Endometrial microvascular endothelial cells (primary cell): Measurements from ENCODE around the gene GCSAM. TPM values are rescaled to one million over a fixed set of nuclear protein-coding genes. Genes with fewer than 3 reads are reported as not detected.
"Not testable (repeated sequence)": the region's sequence is repeated elsewhere in the genome, so short reads cannot be mapped to it uniquely, and the experiment has no call there.

Experiments used
- in situ Hi-C: cut with HindIII; loops from 2 replicates; pipeline ENCODE4 v1.10.0; 2017; ENCODE audit warnings: low sequenced_read_pairs, low pct_unique_long_range_greater_than_20kb; ENCODE audit errors: inconsistent ontology term
- total RNA-seq: library from RNA; depleted of rRNA; stranded (reverse); fragments of >200 nt; gene quantifications from one replicate; pipeline ENCODE4 v1.2.3, GENCODE V29; 2015; ENCODE audit errors: inconsistent ontology term

The GCSAM gene
- total RNA-seq, 1 donor from 2014 or later, result not detected

DNA sequence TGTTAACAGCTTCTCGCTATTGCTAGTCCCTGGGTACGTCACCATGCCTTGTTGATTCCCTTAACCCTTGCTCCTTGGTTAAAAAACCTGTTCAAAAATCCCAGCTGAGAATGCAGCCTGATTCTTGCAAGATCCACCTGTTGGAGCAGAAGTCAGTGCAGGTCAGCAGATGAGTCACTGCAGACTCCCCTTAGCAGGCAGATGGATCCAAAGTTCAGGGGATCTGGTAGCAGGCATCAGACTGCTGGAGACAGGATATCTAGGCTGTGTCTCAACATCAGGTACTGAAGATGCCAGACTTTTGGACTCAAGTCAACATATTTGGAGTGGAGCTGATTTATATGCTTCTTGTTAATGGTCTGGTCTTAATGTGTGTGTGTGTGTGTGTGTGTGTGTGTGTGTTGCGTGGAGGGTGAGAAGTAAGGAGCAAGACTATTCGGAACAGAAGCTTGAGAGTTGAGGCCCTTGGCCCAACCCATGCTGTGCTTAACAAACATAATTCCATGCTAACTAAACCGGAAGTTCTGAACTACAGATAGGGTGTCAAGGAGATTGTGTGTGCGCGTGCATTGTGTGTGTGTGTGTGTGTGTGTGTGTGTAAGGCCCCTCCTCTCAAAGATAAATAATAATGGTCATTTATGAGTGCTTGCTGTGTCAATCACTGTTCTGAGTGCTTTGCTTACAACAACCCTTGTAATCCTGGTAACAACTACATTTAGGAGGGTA, 47.9 kb downstream of the GCSAM start:
- in situ Hi-C loops, result no loop called here

DNA sequence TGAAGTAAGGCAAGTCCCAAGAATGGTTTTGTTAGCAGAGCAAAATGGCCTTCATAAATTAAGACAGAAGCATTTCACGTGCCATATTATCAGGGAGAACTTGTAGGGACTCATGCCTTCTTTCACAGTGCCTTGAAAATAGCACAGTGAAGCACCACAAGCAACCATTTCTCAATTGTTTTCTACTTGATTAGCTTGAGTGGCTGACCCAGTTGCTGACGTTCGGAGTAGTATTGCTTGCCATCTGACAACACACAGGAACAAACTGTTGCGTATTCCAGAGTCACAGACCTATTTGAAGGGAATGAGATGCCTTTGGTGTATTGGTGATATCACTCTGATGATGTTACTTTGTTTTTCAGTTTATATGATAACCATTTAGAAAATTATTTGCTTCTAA, 49.8 kb downstream of the GCSAM start:
- in situ Hi-C loops, result no loop called here

DNA sequence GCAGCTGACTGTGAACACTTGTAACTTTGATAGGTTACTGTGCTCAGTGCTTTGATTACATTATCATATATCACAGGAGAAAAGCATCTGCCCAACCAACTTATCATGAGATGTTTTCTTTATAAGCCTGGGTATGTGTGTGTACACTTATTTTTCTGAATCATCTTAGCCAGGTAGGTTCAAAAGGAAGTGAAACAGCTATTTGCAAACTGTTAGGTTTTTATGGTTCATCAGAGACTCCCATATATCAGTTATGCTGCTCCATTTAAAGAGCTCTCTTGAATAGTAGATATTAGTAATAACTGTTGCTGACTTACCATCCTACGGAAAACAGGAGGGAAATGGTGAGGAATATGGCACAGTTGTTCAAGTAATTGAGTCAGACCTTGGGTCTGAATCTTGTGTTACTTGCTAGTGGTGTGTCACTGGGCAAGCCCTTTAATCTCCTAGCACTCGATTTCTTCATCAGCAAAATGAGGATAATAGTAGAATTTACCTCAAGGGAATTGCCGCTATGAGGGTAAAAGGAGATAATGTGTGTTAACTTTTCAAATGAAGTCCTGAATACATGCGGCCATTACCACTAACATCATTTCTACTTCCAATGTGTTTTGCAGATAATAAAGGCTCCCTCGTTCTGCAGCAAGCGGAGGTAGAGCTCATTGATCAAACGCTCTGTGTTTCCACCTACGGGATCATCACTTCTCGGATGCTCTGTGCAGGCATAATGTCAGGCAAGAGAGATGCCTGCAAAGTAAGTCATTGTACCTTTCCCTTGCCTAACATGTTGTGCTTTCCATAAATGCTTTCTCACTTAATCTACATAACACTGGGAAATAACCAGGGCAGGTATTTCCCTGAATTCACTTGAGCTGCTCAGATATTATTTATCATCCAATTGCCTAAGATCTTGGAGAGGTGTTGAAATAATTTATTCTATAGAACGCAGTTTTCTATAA, 54.6 kb downstream of the GCSAM start:
- in situ Hi-C loops, result no loop called here

DNA sequence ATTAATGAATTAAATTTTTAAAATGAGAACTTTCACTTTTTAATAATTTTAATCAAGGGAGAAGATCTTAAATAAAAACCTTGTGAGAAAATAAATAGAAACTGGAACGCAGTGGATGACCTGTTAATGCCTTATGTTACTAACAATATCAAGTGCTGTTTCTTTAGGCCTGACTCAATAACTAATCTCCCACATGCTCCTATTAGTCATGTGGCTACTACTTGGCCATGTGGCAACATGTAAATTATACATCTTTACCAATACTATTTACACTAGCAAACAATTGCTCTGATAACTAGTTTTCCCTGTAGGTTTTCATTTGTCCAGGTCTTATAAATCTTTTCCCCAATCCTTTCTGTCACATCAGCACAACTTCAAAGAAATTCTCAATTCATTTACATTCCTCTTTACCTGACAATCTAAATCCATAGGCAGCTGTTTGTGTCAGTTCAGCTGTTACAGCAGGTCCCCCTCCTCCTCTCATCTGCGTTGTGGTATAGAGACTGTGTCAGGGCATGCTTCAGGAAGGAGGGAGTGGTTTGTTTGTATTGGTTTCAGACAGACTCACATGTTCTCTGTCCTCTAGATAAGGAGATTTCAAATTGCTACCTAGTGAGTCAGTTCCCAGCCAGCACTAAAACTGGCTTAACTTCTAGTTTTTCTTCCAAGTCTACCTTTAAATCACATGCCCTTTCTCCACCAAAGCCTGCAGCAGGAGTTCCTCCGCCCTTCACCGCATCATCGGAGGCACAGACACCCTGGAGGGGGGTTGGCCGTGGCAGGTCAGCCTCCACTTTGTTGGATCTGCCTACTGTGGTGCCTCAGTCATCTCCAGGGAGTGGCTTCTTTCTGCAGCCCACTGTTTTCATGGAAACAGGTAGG, 58.2 kb downstream of the GCSAM start:
- in situ Hi-C loops, result no loop called here

DNA sequence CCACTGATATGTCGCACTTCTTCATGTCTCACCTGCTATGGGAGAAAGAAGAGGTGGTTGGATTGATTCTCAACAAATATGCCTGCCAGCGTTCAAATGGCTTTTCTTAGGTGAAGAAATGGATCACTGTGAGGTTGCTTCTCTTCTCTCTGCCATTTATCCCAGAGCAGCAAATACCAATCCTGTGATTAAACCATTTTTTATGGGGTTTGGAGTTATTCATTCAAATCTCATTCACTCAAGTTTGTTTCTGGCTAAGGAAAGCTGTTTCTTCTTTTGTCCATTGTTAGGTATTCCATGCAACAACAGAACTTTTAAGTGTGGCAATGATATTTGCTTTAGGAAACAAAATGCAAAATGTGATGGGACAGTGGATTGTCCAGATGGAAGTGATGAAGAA, 59.0 kb downstream of the GCSAM start:
- in situ Hi-C loops, result no loop called here

DNA sequence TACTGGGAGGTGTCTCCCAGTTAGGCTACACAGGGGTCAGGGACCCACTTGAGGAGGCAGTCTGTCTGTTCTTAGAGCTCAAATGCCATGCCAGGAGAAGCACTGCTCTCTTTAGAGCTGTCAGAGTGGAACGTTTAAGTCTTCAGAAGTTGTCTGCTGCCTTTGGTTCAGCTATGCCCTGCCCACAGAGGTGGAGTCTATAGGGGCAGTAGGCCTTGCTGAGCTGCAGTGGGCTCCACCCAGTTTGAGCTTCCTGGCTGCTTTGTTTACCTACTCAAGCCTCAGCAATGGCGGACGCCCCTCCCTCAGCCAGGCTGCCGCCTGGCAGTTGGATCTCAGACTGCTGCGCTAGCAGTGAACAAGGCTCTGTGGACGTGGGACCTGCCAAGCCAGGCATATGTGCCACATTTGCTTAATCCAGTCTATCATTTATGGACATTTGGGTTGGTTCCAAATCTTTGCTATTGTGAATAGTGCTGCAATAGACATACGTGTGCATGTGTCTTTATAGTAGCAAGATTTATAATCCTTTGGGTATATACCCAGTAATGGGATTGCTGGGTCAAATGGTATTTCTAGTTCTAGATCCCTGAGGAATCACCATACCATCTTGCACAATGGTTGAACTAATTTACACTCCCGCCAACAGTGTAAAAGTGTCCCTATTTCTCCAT, 60.5 kb downstream of the GCSAM start:
- in situ Hi-C loops, result not testable (repeated sequence)

Other genes with a start within 250 kb of the GCSAM start
- gene ABHD10, start 154.2 kb downstream of the GCSAM start, total RNA-seq, result 37.5 TPM
- gene TAGLN3, start 134.3 kb downstream of the GCSAM start, total RNA-seq, result 1.4 TPM
- not detected for gene TMPRSS7, start 98.5 kb downstream of the GCSAM start, total RNA-seq
- 1.5 TPM for gene C3orf52, start 46.9 kb downstream of the GCSAM start, total RNA-seq
- gene SLC9C1, start 161.0 kb upstream of the GCSAM start, total RNA-seq, result not detected
- not detected for gene CD200, start 199.9 kb upstream of the GCSAM start, total RNA-seq